IMR-90 (cell line): ENCODE measurements around the gene CEBPA. TPM values are rescaled to one million over a fixed set of nuclear protein-coding genes. Genes with fewer than 3 reads are reported as not detected.

Experiments used
- ATAC-seq: fragments of 200-7000 bp; cut with Tn5 transposase; 2 replicates; pipeline ENCODE4 v1.9.1; 2020; ENCODE audit warnings: low read depth, mild to moderate bottlenecking, moderate library complexity
- BruUV-seq: library from RNA; stranded (reverse); fragments of 400-500 nt; replicated peaks from 2 replicates; lab custom pipeline; 2021; lab: Mats Ljungman, UMichigan
- CTCF ChIA-PET: fragments of 300-600 bp; formaldehyde crosslinking; extraction: SDS; loops from one replicate; lab custom pipeline; 2021; ENCODE audit warnings: antibody characterized with exemption; lab: Yijun Ruan, JAX
- POLR2A ChIA-PET: fragments of 300-600 bp; sonication (Branson Sonifier 250); formaldehyde crosslinking; loops from one replicate; lab custom pipeline; 2022; ENCODE audit warnings: antibody characterized with exemption; ENCODE audit not compliant: unreplicated experiment; lab: Charles Lee
- DNase-seq: peaks from one replicate; pipeline ENCODE4 v3.0.0; 2013
- H2AFZ ChIP-seq: replicated peaks from 2 replicates; pipeline ENCODE3; 2013; ENCODE audit warnings: low read length, mild to moderate bottlenecking; ENCODE audit not compliant: poor library complexity
- H2AK5ac ChIP-seq: 2 replicates; pipeline ENCODE4 v1.6.1; 2013; ENCODE audit warnings: low read depth, low read length, inconsistent platforms
- H2AK9ac ChIP-seq: replicated peaks from 2 replicates; pipeline ENCODE3; 2013; ENCODE audit warnings: mild to moderate bottlenecking, low read depth, low read length, moderate library complexity; ENCODE audit not compliant: poor library complexity
- H2BK120ac ChIP-seq: 2 replicates; pipeline ENCODE4 v1.6.1; 2013; ENCODE audit warnings: low read depth, low read length, inconsistent platforms
- H2BK15ac ChIP-seq: 3 replicates; pipeline ENCODE4 v1.6.1; 2013; ENCODE audit warnings: low read depth, low read length, inconsistent platforms
- H2BK20ac ChIP-seq: 2 replicates; pipeline ENCODE4 v1.6.1; 2013; ENCODE audit warnings: low read depth, mild to moderate bottlenecking, inconsistent platforms, low read length, moderate library complexity
- H2BK5ac ChIP-seq: 2 replicates; pipeline ENCODE4 v1.6.1; 2013; ENCODE audit warnings: mild to moderate bottlenecking, low read depth, low read length, inconsistent platforms; ENCODE audit not compliant: poor library complexity, severe bottlenecking
- H3K14ac ChIP-seq: replicated peaks from 2 replicates; pipeline ENCODE4 v1.6.1; 2013; ENCODE audit warnings: low read depth, low read length, inconsistent platforms
- H3K18ac ChIP-seq: 2 replicates; pipeline ENCODE4 v1.6.1; 2013; ENCODE audit warnings: low read depth, low read length, control low read depth
- H3K23ac ChIP-seq: 2 replicates; pipeline ENCODE4 v1.6.1; 2013; ENCODE audit warnings: low read depth, low read length, inconsistent platforms
- H3K27ac ChIP-seq: 2 replicates; pipeline ENCODE4 v1.5.1; 2013; ENCODE audit warnings: mild to moderate bottlenecking, control low read depth, low read length; ENCODE audit not compliant: insufficient read depth
- H3K27me3 ChIP-seq: 2 replicates; pipeline ENCODE4 v1.6.1; 2013; ENCODE audit warnings: low read length; ENCODE audit not compliant: control insufficient read depth, insufficient read depth
- H3K36me3 ChIP-seq: 2 replicates; pipeline ENCODE4 v1.6.1; 2013; ENCODE audit warnings: low read length, mixed read lengths; ENCODE audit not compliant: control insufficient read depth, insufficient read depth
- H3K4ac ChIP-seq: 2 replicates; pipeline ENCODE4 v1.6.1; 2013; ENCODE audit warnings: low read depth, low read length, inconsistent platforms
- H3K4me1 ChIP-seq: 2 replicates; pipeline ENCODE4 v1.6.1; 2013; ENCODE audit warnings: low read length, mixed read lengths; ENCODE audit not compliant: control insufficient read depth, insufficient read depth
- H3K4me2 ChIP-seq: 2 replicates; pipeline ENCODE4 v1.6.1; 2013; ENCODE audit warnings: low read depth, mild to moderate bottlenecking, control low read depth, low read length, moderate library complexity
- H3K4me3 ChIP-seq: 2 replicates; pipeline ENCODE4 v1.5.1; 2013; ENCODE audit warnings: low read depth, mild to moderate bottlenecking, control low read depth, low read length, moderate library complexity; ENCODE audit not compliant: insufficient read depth
- H3K56ac ChIP-seq: 2 replicates; pipeline ENCODE4 v1.6.1; 2013; ENCODE audit warnings: low read length, inconsistent platforms; ENCODE audit not compliant: insufficient read depth; ENCODE audit errors: extremely low read depth
- H3K79me1 ChIP-seq, 2 experiments: 2 replicates each; pipeline ENCODE4 v1.6.1; 2013; ENCODE audit warnings: low read length in 2 of 2, inconsistent platforms in 1 of 2, low read depth in 1 of 2
- H3K9ac ChIP-seq: 2 replicates; pipeline ENCODE4 v1.6.1; 2013; ENCODE audit warnings: low read depth, low read length, control low read depth
- H3K9me1 ChIP-seq: 2 replicates; pipeline ENCODE4 v1.6.1; 2013; ENCODE audit warnings: low read length, inconsistent platforms; ENCODE audit not compliant: insufficient read depth
- H3K9me3 ChIP-seq: 2 replicates; pipeline ENCODE4 v1.6.1; 2013; ENCODE audit warnings: low read length; ENCODE audit not compliant: control insufficient read depth, insufficient read depth
- H4K20me1 ChIP-seq: 2 replicates; pipeline ENCODE4 v1.6.1; 2013; ENCODE audit warnings: low read length, inconsistent platforms; ENCODE audit not compliant: insufficient read depth
- H4K5ac ChIP-seq: 2 replicates; pipeline ENCODE4 v1.6.1; 2013; ENCODE audit warnings: mild to moderate bottlenecking, low read depth, low read length, control low read depth
- H4K8ac ChIP-seq, 2 experiments: 2 replicates each; pipeline ENCODE4 v1.6.1; 2013; ENCODE audit warnings: low read depth in 2 of 2, low read length in 2 of 2, control low read depth in 1 of 2, inconsistent platforms in 1 of 2
- H4K91ac ChIP-seq: 2 replicates; pipeline ENCODE4 v1.6.1; 2013; ENCODE audit warnings: low read depth, low read length, inconsistent platforms; ENCODE audit not compliant: insufficient read depth
- RCOR1 ChIP-seq: IDR thresholded peaks from 2 replicates; pipeline ENCODE4 v1.6.1; 2012; ENCODE audit warnings: mild to moderate bottlenecking, low read length, improper control_type of control experiment; ENCODE audit not compliant: insufficient replicate concordance
- SMC3 ChIP-seq: fragments of 150-350 bp; IDR thresholded peaks from 2 replicates; pipeline ENCODE4 v1.6.1; 2016; ENCODE audit warnings: low read depth, mild to moderate bottlenecking, antibody characterized with exemption, low read length, moderate library complexity
- WGBS, 2 experiments: methylation state at CpG; one replicate each; pipeline versions ENCODE4 v1.1.5 to v1.1.7; 2013; ENCODE audit warnings: missing lambda C conversion rate in 2 of 2; ENCODE audit not compliant: insufficient read length in 1 of 2; ENCODE audit errors: extremely low coverage in 2 of 2; 5-methylcytosine and 5-hydroxymethylcytosine counted together
- dilution Hi-C: fragments of 300-500 bp; cut with HindIII; formaldehyde crosslinking; loops from one replicate; pipeline ENCODE4 v1.14.3; 2018; ENCODE audit warnings: low sequenced_read_pairs; ENCODE audit not compliant: unreplicated experiment
- in situ Hi-C: fragments of 300-500 bp; cut with MboI; formaldehyde crosslinking; loops from 3 replicates; pipeline ENCODE4 v1.14.3; 2019; ENCODE audit warnings: low sequenced_read_pairs, inconsistent platforms, mixed read lengths
- intact Hi-C: fragments of 100-400 bp; cut with micrococcal nuclease; formaldehyde crosslinking; loops from 2 replicates; pipeline ENCODE4 v1.10.0; 2022
- polyA plus RNA-seq, 3 experiments: library from polyadenylated mRNA; depleted of rRNA; stranded (reverse); fragments of >200 nt; gene quantifications; 2 replicates each; pipeline ENCODE4 v1.2.3, GENCODE V29; 2012; ENCODE audit warnings: low replicate concordance in 1 of 3
- total RNA-seq: library from RNA; depleted of rRNA; stranded (reverse); fragments of >200 nt; gene quantifications from 2 replicates; pipeline ENCODE4 v1.2.3, GENCODE V29; 2012

The CEBPA gene
- total and polyA plus RNA-seq, 2 of the 4 experiments (the other 2 are of a cell fraction) = under 0.01 to 0.09 TPM

- Histone ChIP-seq H4K91ac (no peak overlapping the region), H2AK9ac (no peak overlapping the region), H2BK15ac (no peak overlapping the region), H2BK5ac (no peak overlapping the region), H4K8ac (no peak overlapping the region), H4K20me1 (no peaks in the 10 kb centered on the region), H3K27ac (no peak overlapping the region), H3K23ac (no peak overlapping the region), H3K18ac (no peak overlapping the region), H3K9ac (no peak overlapping the region), H3K4me1 (no peaks in the 10 kb centered on the region), H3K14ac (no peak overlapping the region), H3K9me1 (no peaks in the 10 kb centered on the region), H2AFZ (no peak overlapping the region), H3K27me3 (no peaks in the 10 kb centered on the region), H2AK5ac (no peak overlapping the region), H3K4me3 (no peak overlapping the region), H3K9me3 (peaks cover 3% of the 10 kb centered on the region), H3K4me2 (no peak overlapping the region), H3K79me1 (no peaks in the 10 kb centered on the region), H2BK120ac (no peak overlapping the region), H4K5ac (no peak overlapping the region), H3K56ac (no peak overlapping the region), H2BK20ac (no peak overlapping the region), H3K36me3 (no peaks in the 10 kb centered on the region), H3K4ac (no peak overlapping the region)
- WGBS, 2 experiments = no CpG with 5 or more reads among the region's 6 CpGs
- TF ChIP-seq RCOR1 (no peak), SMC3 (no peak)
- ATAC-seq = no peak
- CTCF ChIA-PET = no interaction called here
- POLR2A ChIA-PET = no interaction called here
- dilution Hi-C loops (no loop called here), intact Hi-C loops (no loop called here), in situ Hi-C loops (no loop called here)
- no TSS peak for BruUV-seq
- no peak for DNase-seq
These were observed 20.9 kb upstream of the CEBPA start for GRCh38 chr19:33323093-33323820.
